Neural cell (in vitro differentiated cells): ENCODE data around the gene GID4. TPM values are rescaled to one million over a fixed set of nuclear protein-coding genes. Genes with fewer than 3 reads are reported as not detected.

Source experiments
- H2AFZ ChIP-seq: fragments of 200-600, 300-800 bp; sonication (generic), shearing (Covaris generic); 2 replicates; pipeline ENCODE4 v1.6.0; 2014; ENCODE audit warnings: low read depth, mild to moderate bottlenecking, antibody characterized with exemption, low read length, moderate library complexity
- H3F3A ChIP-seq: fragments of 200-600 bp; shearing (Covaris generic); 2 replicates; pipeline ENCODE4 v1.6.1; 2016; ENCODE audit warnings: mild to moderate bottlenecking, moderate library complexity, mixed read lengths, antibody characterized with exemption, low read length; ENCODE audit not compliant: insufficient read depth, poor library complexity, severe bottlenecking
- H3K27ac ChIP-seq: fragments of 200-600, 300-800 bp; sonication (generic), shearing (Covaris generic); 2 replicates; pipeline ENCODE4 v1.5.1; 2014; ENCODE audit warnings: mild to moderate bottlenecking, low read length, moderate library complexity
- H3K27me3 ChIP-seq: fragments of 300-800, 200-600 bp; sonication (generic), shearing (Covaris generic); 2 replicates; pipeline ENCODE4 v1.6.0; 2014; ENCODE audit warnings: mild to moderate bottlenecking, low read depth, low read length, moderate library complexity; ENCODE audit not compliant: insufficient read depth
- H3K36me3 ChIP-seq: fragments of 300-800, 200-600 bp; sonication (generic), shearing (Covaris generic); 2 replicates; pipeline ENCODE4 v1.5.1; 2014; ENCODE audit warnings: mild to moderate bottlenecking, antibody characterized with exemption, low read length, moderate library complexity; ENCODE audit not compliant: insufficient read depth
- H3K4me2 ChIP-seq: fragments of 300-800, 200-600 bp; sonication (generic), shearing (Covaris generic); 2 replicates; pipeline ENCODE4 v1.6.0; 2014; ENCODE audit warnings: mild to moderate bottlenecking, low read length
- H3K4me3 ChIP-seq: fragments of 300-800, 200-600 bp; sonication (generic), shearing (Covaris generic); 2 replicates; pipeline ENCODE4 v1.5.1; 2014; ENCODE audit warnings: mild to moderate bottlenecking, low read length, moderate library complexity
- H3K79me2 ChIP-seq: fragments of 200-600 bp; shearing (Covaris generic); replicated peaks from 2 replicates; pipeline ENCODE4 v1.6.0; 2014; ENCODE audit warnings: mild to moderate bottlenecking, low read length, moderate library complexity; ENCODE audit not compliant: insufficient read depth
- H3K9ac ChIP-seq: fragments of 300-800, 200-600 bp; sonication (generic), shearing (Covaris generic); 2 replicates; pipeline ENCODE4 v1.6.1; 2016; ENCODE audit warnings: mild to moderate bottlenecking, low read length, mixed read lengths
- H3K9me2 ChIP-seq: fragments of 200-600 bp; shearing (Covaris generic); 2 replicates; pipeline ENCODE4 v1.6.1; 2016; ENCODE audit warnings: mild to moderate bottlenecking, low read length, mixed read lengths; ENCODE audit not compliant: insufficient read depth
- H3K9me3 ChIP-seq: fragments of 200-600, 300-800 bp; sonication (generic), shearing (Covaris generic); 2 replicates; pipeline ENCODE4 v1.6.1; 2016; ENCODE audit warnings: mild to moderate bottlenecking, mixed run types, low read length, moderate library complexity, mixed read lengths
- H4K20me1 ChIP-seq: fragments of 200-600 bp; shearing (Covaris generic); 2 replicates; pipeline ENCODE4 v1.6.1; 2016; ENCODE audit warnings: mild to moderate bottlenecking, mixed run types; ENCODE audit not compliant: insufficient read depth
- CTCF ChIP-seq: fragments of 450-650 bp; IDR thresholded peaks from 2 replicates; pipeline ENCODE4 v1.5.1; 2014; ENCODE audit warnings: antibody characterized with exemption, mild to moderate bottlenecking, moderate library complexity; ENCODE audit not compliant: poor library complexity, severe bottlenecking
- EP300 ChIP-seq: fragments of 450-650 bp; conservative IDR thresholded peaks from 2 replicates; pipeline ENCODE4 v1.6.1; 2014; ENCODE audit warnings: antibody characterized with exemption, mild to moderate bottlenecking, moderate library complexity; ENCODE audit not compliant: poor library complexity, severe bottlenecking
- EZH2 ChIP-seq: fragments of 200-600, 300-800 bp; shearing (Covaris generic), sonication (generic); IDR thresholded peaks from 2 replicates; pipeline ENCODE4 v1.6.1; 2014; ENCODE audit warnings: antibody characterized with exemption, low read length, borderline replicate concordance, mild to moderate bottlenecking; ENCODE audit not compliant: insufficient read depth, poor library complexity, severe bottlenecking
- MXI1 ChIP-seq: fragments of 450-650 bp; conservative IDR thresholded peaks from 2 replicates; pipeline ENCODE4 v1.6.1; 2014; ENCODE audit warnings: antibody characterized with exemption, mild to moderate bottlenecking; ENCODE audit not compliant: poor library complexity, severe bottlenecking
- POLR2AphosphoS5 ChIP-seq: IDR thresholded peaks from 2 replicates; pipeline ENCODE4 v1.6.1; 2012
- RAD21 ChIP-seq: fragments of 450-650 bp; conservative IDR thresholded peaks from 2 replicates; pipeline ENCODE4 v1.6.1; 2014; ENCODE audit warnings: antibody characterized with exemption, mild to moderate bottlenecking, moderate library complexity
- SMC3 ChIP-seq: fragments of 450-650 bp; conservative IDR thresholded peaks from 2 replicates; pipeline ENCODE4 v1.6.1; 2014; ENCODE audit warnings: antibody characterized with exemption, mild to moderate bottlenecking, moderate library complexity; ENCODE audit not compliant: poor library complexity
- TAF1 ChIP-seq: IDR thresholded peaks from 2 replicates; pipeline ENCODE4 v1.6.1; 2012; ENCODE audit warnings: low read depth
- polyA plus RNA-seq: library from polyadenylated mRNA; depleted of rRNA; stranded (reverse); fragments of >200 nt; gene quantifications from 2 replicates; pipeline ENCODE4 v1.2.3, GENCODE V29; 2014
- TF ChIP-seq, protein P1 (sequence below): IDR thresholded peaks from 2 replicates; pipeline ENCODE4 v1.6.1; 2012; ENCODE audit warnings: borderline replicate concordance

GID4 gene
- polyA plus RNA-seq, 1 donor from 2014 or later: 4.9 TPM

GRCh38 chr17:18020971-18021370 lies 18.2 kb upstream of the GID4 start:
- peaks cover 4% of the 10 kb centered on the region for H3K36me3 ChIP-seq
- H3K4me3 ChIP-seq: no peak overlapping the region
- no peak overlapping the region for H2AFZ ChIP-seq
- H4K20me1 ChIP-seq: no peaks in the 10 kb centered on the region
- H3K79me2 ChIP-seq: no peaks in the 10 kb centered on the region
- H3K27ac ChIP-seq: no peak overlapping the region
- H3K9me3 ChIP-seq: no peaks in the 10 kb centered on the region
- H3K9ac ChIP-seq: no peak overlapping the region
- no peaks in the 10 kb centered on the region for H3F3A ChIP-seq
- no peaks in the 10 kb centered on the region for H3K9me2 ChIP-seq
- H3K27me3 ChIP-seq: no peaks in the 10 kb centered on the region
- no peak overlapping the region for H3K4me2 ChIP-seq
- no peak for TF ChIP-seq CTCF
- TF ChIP-seq SMC3: no peak
- TF ChIP-seq TAF1: no peak
- no peak for TF ChIP-seq EZH2
- no peak for TF ChIP-seq POLR2AphosphoS5
- TF ChIP-seq MXI1: no peak
- TF ChIP-seq EP300: no peak
- no peak for TF ChIP-seq RAD21
- TF ChIP-seq, protein P1, sequence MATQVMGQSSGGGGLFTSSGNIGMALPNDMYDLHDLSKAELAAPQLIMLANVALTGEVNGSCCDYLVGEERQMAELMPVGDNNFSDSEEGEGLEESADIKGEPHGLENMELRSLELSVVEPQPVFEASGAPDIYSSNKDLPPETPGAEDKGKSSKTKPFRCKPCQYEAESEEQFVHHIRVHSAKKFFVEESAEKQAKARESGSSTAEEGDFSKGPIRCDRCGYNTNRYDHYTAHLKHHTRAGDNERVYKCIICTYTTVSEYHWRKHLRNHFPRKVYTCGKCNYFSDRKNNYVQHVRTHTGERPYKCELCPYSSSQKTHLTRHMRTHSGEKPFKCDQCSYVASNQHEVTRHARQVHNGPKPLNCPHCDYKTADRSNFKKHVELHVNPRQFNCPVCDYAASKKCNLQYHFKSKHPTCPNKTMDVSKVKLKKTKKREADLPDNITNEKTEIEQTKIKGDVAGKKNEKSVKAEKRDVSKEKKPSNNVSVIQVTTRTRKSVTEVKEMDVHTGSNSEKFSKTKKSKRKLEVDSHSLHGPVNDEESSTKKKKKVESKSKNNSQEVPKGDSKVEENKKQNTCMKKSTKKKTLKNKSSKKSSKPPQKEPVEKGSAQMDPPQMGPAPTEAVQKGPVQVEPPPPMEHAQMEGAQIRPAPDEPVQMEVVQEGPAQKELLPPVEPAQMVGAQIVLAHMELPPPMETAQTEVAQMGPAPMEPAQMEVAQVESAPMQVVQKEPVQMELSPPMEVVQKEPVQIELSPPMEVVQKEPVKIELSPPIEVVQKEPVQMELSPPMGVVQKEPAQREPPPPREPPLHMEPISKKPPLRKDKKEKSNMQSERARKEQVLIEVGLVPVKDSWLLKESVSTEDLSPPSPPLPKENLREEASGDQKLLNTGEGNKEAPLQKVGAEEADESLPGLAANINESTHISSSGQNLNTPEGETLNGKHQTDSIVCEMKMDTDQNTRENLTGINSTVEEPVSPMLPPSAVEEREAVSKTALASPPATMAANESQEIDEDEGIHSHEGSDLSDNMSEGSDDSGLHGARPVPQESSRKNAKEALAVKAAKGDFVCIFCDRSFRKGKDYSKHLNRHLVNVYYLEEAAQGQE: no peak

- H3K27ac ChIP-seq: no peak overlapping the region
- no peak for TF ChIP-seq TAF1
- TF ChIP-seq POLR2AphosphoS5: no peak
- no peak for TF ChIP-seq SMC3
- TF ChIP-seq EZH2: no peak
- no peak for TF ChIP-seq EP300
- TF ChIP-seq CTCF: no peak
- no peak for TF ChIP-seq RAD21
- no peak for TF ChIP-seq MXI1
- TF ChIP-seq, protein P1: no peak
- no peaks in the 10 kb centered on the region for H3K9me3 ChIP-seq
- no peaks in the 10 kb centered on the region for H3K9me2 ChIP-seq
- H3K79me2 ChIP-seq: no peaks in the 10 kb centered on the region
- H2AFZ ChIP-seq: no peak overlapping the region
- peaks cover 8% of the 10 kb centered on the region for H3K36me3 ChIP-seq
- no peaks in the 10 kb centered on the region for H4K20me1 ChIP-seq
- no peak overlapping the region for H3K4me3 ChIP-seq
- no peak overlapping the region for H3K9ac ChIP-seq
- H3F3A ChIP-seq: no peaks in the 10 kb centered on the region
- no peaks in the 10 kb centered on the region for H3K27me3 ChIP-seq
- H3K4me2 ChIP-seq: no peak overlapping the region
These were observed 17.8 kb upstream of the GID4 start for GRCh38 chr17:18021372-18021771.
